ENCODE results near the gene GP5.

Gene GP5, protein sequence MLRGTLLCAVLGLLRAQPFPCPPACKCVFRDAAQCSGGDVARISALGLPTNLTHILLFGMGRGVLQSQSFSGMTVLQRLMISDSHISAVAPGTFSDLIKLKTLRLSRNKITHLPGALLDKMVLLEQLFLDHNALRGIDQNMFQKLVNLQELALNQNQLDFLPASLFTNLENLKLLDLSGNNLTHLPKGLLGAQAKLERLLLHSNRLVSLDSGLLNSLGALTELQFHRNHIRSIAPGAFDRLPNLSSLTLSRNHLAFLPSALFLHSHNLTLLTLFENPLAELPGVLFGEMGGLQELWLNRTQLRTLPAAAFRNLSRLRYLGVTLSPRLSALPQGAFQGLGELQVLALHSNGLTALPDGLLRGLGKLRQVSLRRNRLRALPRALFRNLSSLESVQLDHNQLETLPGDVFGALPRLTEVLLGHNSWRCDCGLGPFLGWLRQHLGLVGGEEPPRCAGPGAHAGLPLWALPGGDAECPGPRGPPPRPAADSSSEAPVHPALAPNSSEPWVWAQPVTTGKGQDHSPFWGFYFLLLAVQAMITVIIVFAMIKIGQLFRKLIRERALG

DNA sequence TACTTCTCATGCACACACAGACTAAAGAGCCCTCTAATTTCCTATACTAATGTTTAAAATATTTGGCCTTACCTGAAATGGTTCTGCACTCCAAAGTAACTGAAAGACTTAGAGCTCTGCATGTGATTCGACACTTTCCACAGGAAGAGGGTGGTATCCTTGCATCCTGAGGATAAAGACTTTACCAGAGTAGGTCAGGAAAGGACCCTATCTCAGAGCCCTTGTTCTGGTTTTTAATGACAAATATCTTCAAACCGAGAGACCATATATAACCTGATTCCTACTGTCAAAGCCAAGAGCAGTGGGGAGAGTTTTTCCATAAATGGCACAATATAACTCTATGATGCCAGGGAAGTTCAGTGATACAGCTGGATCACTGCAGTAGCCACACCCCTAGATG is at the start of gene GP5:
TSS of gene GP5 (minus strand) at position 101 of the 400 bp plus-strand sequence. CDS start 984 bp downstream, outside the sequence.
- DNase-seq, result no peak

GRCh38 chr3:194447657-194448056 is 48.6 kb upstream of the GP5 start:
- no peak for DNase-seq

GRCh38 chr3:194447161-194447560 is 48.1 kb upstream of the GP5 start:
- no peak for DNase-seq

DNA sequence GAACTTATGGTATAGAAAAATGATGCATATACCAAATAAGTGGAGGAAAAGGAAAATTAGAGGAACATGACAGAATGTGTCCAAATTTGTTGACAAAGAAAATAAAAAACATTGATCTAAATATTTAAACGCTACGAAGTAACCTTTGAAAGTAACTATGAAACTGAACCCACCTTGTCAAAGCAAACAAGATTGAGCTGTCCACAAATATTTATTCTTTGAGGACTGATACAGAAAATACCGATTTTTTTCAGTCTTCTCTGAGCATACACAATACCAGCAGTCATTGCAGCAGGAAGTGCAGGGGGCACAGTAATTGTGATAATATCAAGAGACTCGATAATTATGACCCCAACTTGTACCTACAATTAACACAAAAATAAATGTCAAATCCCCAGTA is 47.7 kb upstream of the GP5 start:
- DNase-seq, result no peak

DNA sequence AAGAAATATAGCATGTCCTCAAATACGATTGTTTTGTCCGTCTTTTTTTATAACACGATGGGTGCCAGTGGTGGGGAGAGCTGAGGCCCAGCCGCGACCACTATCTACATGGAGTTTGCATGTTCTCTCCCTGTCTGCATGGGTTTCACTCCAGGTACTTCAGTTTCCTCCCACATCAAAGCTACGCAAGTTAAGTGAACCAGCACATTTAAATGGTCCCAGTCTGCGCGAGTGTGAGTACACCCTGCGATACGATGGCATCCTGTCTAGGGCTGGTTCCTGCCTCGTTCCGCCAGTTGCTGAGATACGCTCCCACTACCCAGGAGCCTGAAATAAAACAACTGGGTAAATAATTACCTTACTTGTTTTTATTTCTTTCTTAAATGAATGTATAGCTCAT is 47.1 kb upstream of the GP5 start:
- no peak for DNase-seq

- no peak for DNase-seq
Observed at GRCh38 chr3:194443901-194444300, 44.8 kb upstream of the GP5 start.

GRCh38 chr3:194440756-194441155 is 41.7 kb upstream of the GP5 start:
- DNase-seq, result no peak

- no peak for DNase-seq
Observed at GRCh38 chr3:194439881-194440550, 41.0 kb upstream of the GP5 start.

DNA sequence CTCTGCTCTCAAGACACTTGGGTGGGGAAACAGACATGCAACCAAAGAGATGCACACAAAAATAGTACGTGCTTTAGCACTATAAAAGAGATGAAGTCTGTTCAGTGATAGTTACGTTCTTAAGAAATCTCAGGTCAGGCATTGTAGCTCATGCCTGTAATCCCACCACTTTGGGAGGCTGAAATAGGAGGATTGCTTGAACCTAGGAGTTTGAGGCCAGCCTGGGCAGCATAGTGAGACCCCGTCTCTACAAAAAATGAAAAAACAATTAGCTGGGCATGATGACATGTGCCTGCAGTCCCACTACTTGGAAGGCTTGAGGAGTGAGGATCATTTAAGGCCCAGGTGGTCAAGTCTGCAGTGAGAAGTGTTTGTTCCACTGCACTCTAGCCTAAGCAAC is 35.4 kb upstream of the GP5 start:
- no peak for DNase-seq

DNA sequence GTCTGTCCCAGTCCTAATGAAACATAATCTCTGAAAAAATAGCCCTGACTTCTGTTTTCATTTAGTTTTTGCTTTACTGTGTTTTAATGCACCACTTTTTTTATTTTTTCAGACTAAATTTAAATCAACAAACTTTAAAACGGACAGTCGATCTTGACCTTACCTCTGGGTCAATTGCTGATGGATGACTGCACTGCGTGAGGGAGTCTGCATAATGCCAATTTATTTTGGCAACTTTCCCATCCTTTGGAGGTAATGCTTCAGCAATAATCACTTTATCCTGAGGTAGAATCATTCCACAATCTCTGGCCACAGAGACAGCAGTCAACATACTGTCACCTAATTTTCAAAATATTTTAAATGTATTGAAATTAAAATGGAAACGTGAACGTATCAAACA is 32.5 kb upstream of the GP5 start:
- DNase-seq, result no peak

GRCh38 chr3:194425399-194425798 is 26.3 kb upstream of the GP5 start:
- no peak for DNase-seq

- DNase-seq, result no peak
Observed at GRCh38 chr3:194424953-194425352, 25.9 kb upstream of the GP5 start.

- no peak for DNase-seq
Observed at GRCh38 chr3:194424373-194424772, 25.3 kb upstream of the GP5 start.

DNA sequence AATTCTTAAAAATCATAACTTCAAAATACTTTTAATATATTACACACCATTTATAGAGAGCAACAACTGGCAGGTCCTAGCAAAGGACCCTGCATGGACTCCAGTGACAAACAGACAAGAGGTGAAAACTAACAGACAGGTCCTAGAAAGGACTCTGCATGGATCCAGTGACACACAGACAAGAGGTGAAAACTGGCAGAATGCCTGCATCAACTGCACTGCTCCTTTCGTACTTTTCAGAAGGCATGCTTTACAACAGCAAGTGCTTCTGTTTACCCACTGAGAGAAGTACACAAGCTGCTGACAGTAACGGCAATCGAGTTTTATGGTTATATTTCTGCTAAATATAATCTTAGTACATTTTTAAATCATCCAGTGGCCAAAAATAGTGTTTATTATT is 24.3 kb upstream of the GP5 start:
- DNase-seq, result no peak

- DNase-seq, result no peak
Observed at GRCh38 chr3:194422188-194422587, 23.1 kb upstream of the GP5 start.

DNA sequence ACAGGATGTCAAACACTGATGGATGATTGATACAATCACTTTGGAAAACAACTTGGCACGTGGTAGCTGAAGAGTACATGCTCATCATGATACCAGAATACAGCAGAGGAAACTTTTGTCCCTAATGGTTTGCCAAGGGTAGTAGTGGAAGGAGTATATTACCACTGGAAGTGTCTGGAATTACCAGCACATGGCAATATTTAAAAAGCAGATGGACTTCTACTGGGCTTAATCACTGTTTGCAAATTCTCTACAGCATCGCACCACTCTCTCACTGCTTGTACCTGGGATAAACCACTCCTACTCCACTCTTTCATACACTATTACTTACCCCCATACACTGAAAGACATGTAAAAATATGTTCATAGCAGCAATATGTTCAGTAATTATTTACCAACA is 19.6 kb upstream of the GP5 start:
- no peak for DNase-seq

DNA sequence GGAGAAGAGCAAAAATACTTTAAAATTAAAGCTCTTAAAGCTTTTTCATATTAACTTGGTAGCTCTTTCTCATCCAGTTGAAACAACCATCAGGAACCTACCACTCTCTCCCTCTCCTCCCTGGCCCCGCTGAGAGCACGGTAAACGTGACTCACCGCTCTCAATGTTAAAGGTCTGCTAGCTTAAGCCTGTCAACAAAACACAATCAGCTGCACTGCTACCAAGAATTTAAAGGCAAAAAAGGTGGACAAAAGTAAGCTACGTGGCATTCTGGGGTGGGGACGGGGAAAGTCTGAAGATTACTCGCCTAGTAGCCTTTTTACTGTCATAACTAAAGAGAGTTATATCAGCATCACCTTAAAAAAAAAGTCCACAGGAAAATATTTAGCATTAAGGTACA is 8.4 kb upstream of the GP5 start:
- DNase-seq, result no peak

- no peak for DNase-seq
Observed at GRCh38 chr3:194405766-194406165, 6.7 kb upstream of the GP5 start.

- DNase-seq, result peak; percentile 55
Observed at GRCh38 chr3:194404365-194405140, 5.5 kb upstream of the GP5 start.

DNA sequence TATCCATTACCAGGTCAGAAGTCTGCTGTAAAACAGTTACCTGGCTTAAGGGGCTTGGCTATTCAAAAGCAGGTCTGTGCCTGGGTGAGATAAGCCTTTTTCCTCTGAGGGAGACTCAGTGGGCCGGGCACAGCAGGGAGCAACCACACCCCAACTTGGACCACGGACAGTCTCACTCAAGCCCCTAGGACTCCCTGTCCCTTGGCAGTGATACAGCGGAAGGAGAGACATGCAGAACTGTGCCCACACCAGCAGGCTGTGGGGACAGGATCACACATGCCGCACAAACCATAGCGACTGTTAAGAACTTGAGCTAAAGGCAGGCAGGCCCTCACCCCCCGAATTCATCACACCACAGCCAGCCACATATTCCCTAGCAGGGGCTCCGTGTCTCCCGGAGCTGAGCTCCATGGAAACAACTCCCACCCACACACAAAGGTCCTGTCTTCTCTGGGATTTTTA is 2.8 kb upstream of the GP5 start:
- DNase-seq, result no peak

DNA sequence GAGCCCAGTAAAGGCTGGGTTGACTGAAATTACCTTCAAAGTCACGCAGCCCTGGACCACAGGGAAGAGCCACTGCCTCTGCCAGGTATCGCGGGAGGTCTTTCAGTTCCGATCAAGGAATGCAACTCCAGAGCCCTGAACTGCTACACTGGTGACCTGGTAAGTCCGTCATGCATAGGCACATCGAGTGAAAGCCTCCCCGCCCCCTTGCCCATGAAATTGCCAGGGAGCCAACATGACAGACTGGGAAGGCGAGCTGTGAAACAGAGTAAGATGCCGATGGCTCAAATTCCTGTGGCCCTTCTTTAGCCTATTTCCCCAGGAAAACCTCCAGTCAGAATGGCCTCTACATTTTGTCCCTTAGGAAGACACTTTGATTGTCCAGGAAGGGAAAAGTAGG is 2.3 kb upstream of the GP5 start:
- DNase-seq, result no peak

DNA sequence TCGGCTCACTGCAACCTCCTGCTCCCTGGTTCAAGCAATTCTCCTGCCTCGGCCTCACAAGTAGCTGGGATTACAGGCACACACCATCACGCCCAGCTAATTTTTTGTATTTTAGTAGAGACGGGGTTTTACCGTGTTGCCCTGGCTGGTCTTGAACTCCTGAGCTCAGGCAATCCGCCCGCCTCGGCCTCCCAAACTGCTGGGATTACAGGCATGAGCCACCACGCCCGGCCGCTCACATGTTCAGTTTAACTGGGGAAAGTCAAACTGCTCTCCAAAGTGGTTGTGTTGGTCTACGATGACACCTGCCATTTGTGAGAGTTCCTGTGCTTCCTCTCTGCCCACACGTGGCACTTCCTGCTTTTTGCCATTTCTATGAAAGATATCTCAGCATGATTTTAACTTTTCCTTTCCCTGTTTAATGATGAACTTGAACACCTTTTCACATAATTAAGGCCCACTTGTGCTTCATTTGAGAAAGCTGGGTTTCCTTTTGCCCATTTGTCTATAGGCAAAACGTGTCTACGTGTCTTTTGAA is 877 bp upstream of the GP5 start:
- DNase-seq, result no peak

DNA sequence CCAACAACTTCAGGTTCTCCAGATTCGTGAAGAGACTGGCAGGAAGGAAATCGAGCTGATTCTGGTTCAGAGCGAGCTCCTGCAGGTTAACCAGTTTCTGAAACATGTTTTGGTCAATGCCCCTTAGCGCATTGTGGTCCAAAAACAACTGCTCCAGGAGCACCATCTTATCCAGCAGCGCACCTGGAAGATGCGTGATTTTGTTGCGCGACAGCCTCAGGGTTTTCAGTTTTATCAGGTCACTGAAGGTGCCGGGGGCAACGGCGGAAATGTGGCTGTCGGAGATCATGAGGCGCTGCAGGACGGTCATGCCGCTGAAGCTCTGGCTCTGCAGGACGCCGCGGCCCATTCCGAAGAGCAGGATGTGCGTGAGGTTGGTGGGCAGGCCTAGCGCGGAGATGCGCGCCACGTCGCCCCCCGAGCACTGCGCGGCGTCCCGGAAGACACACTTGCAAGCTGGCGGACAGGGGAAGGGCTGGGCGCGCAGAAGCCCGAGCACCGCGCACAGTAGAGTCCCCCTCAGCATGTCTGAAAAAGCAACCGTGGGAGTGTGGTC is 1.2 kb downstream of the GP5 start:
- DNase-seq, result no peak
